Suprapubic skin (tissue), 4 donors: ENCODE data around the gene GPX3.

ENCODE experiments used
- CTCF ChIP-seq, 2 donors: fragments of 200-600 bp in 1 of 2; fragments of 450-650 bp in 1 of 2; sonication (generic) in 1 of 2; IDR thresholded peaks; one replicate each; pipeline ENCODE4 v1.5.1; 2016 to 2019; ENCODE audit warnings: antibody characterized with exemption in 2 of 2, mild to moderate bottlenecking in 1 of 2, moderate library complexity in 1 of 2
- EP300 ChIP-seq: sonication (generic); formaldehyde crosslinking; IDR thresholded peaks from one replicate; pipeline ENCODE4 v1.6.1; 2017; ENCODE audit warnings: antibody characterized with exemption
- POLR2A ChIP-seq, 2 donors: fragments of 450-650 bp; IDR thresholded peaks; one replicate each; pipeline ENCODE4 v1.6.1; 2017; ENCODE audit warnings: antibody characterized with exemption in 2 of 2, mild to moderate bottlenecking in 2 of 2, moderate library complexity in 2 of 2
- POLR2AphosphoS5 ChIP-seq, 3 donors: sonication (generic); formaldehyde crosslinking; IDR thresholded peaks; one replicate each; pipeline ENCODE4 v1.6.1; 2017; ENCODE audit warnings: antibody characterized with exemption in 3 of 3

- TF ChIP-seq CTCF (IDR thresholded peaks at IDR 0.05) (no peak), POLR2AphosphoS5 (IDR thresholded peaks at IDR 0.05) (no peak), POLR2A (IDR thresholded peaks at IDR 0.05) (no peak), EP300 (no peak)
These were observed 14.3 kb downstream of the GPX3 start for GRCh38 chr5:151034422-151035379.
